ENCODE data around the gene SPOCK1. TPM values are rescaled to one million over a fixed set of nuclear protein-coding genes. Genes with fewer than 3 reads are reported as not detected.

Gene SPOCK1
- total RNA-seq, 1 experiment from 2014 or later = 0.27 TPM

GRCh38 chr5:137470111-137470920, 28.8 kb downstream of the SPOCK1 start:
- Histone ChIP-seq H3K4me3 (replicated peaks in 1 of 2; ENCODE audit: low read depth in 1 of 2, low read length in 2 of 2) (no peak overlapping the region), H3K9me2 (ENCODE audit: insufficient read depth) (no peaks in the 10 kb centered on the region), H3K36me3 (ENCODE audit: control insufficient read depth in 1 of 2, insufficient read depth in 2 of 2, low read length in 2 of 2) (no peaks in the 10 kb centered on the region), H3K4me1 (ENCODE audit: control insufficient read depth in 1 of 2, insufficient read depth in 2 of 2, low read length in 2 of 2) (no peaks in the 10 kb centered on the region), H2AFZ (ENCODE audit: low read depth, low read length, poor library complexity, severe bottlenecking) (no peak overlapping the region), H3K27me3 (ENCODE audit: insufficient read depth, low read length) (peaks cover 74% of the 10 kb centered on the region), H3K9ac (ENCODE audit: low read length) (no peak overlapping the region), H3K9me3 (ENCODE audit: control insufficient read depth in 1 of 2, insufficient read depth in 1 of 2, low read depth in 1 of 2, low read length in 2 of 2) (no peaks in the 10 kb centered on the region), H3K4me2 (ENCODE audit: low read length) (no peak overlapping the region), H3K27ac (ENCODE audit: low read depth, low read length) (no peak overlapping the region), H4K20me1 (ENCODE audit: insufficient read depth) (no peaks in the 10 kb centered on the region), H3K79me2 (ENCODE audit: insufficient read depth, low read length) (no peaks in the 10 kb centered on the region)
- ChIA-PET RAD21 (ENCODE audit: low non-redundant PET in 1 of 2, low total read pairs in 2 of 2, uncharacterized antibody in 2 of 2, unreplicated experiment in 2 of 2) (no interaction called here), CTCF (no interaction called here), POLR2A (no interaction called here)
- ATAC-seq = no peak
- no TSS peak for BruUV-seq (replicated peaks)
- intact Hi-C loops (cut with micrococcal nuclease) = no loop called here
- DNase-seq (ENCODE audit: low read depth, low spot score) = no peak
- TF ChIP-seq YY1 (IDR thresholded peaks at IDR 0.05; ENCODE audit: extremely low read depth, insufficient replicate concordance, low read depth, low read length) (no peak), ELF1 (IDR thresholded peaks at IDR 0.05; ENCODE audit: borderline replicate concordance, low read depth) (no peak), CEBPB (IDR thresholded peaks at IDR 0.05; ENCODE audit: low read depth) (no peak), FOSL1 (IDR thresholded peaks at IDR 0.05; ENCODE audit: low read depth) (no peak), CTCF (IDR thresholded peaks at IDR 0.05 in 2 of 3, conservative IDR thresholded peaks at IDR 0.05 in 1 of 3; ENCODE audit: borderline replicate concordance in 1 of 3, insufficient read depth in 1 of 3, low read depth in 2 of 3, low read length in 2 of 3) (no peak), ZBTB33 (IDR thresholded peaks at IDR 0.05; ENCODE audit: extremely low read depth, insufficient replicate concordance, low read length) (no peak), REST (IDR thresholded peaks at IDR 0.05; ENCODE audit: low read depth) (no peak), POLR2A (IDR thresholded peaks at IDR 0.05; ENCODE audit: borderline replicate concordance, extremely low read depth, insufficient read depth, insufficient read length) (no peak), TCF7L2 (IDR thresholded peaks at IDR 0.05; ENCODE audit: borderline replicate concordance, extremely low read depth, insufficient read depth, insufficient read length) (no peak), SP1 (IDR thresholded peaks at IDR 0.05; ENCODE audit: low read depth) (no peak)

All from HCT116 (cell line).